ENCODE measurements around the gene PARD6G. TPM values are rescaled to one million over a fixed set of nuclear protein-coding genes. Genes with fewer than 3 reads are reported as not detected.

Gene PARD6G
- total and polyA plus RNA-seq, 2 of the 13 experiments (the other 11 are each of a cell fraction or from before 2014, with no cell fraction given) = 3.6 to 7.4 TPM

GRCh38 chr18:80171054-80171872 is 76.1 kb downstream of the PARD6G start:
- no peak overlapping the region for H3K4me3 ChIP-seq (replicated peaks in 1 of 3; ENCODE audit: insufficient read depth in 1 of 3, low read depth in 2 of 3, low read length in 3 of 3)
- TF ChIP-seq AGO1 (IDR thresholded peaks at IDR 0.05; ENCODE audit: low read depth, low read length, poor library complexity, severe bottlenecking) (no peak), ZNF317 (CRISPR knock-in tag; IDR thresholded peaks at IDR 0.05) (no peak), SOX5 (CRISPR knock-in tag; IDR thresholded peaks at IDR 0.05; ENCODE audit: borderline replicate concordance) (no peak), ZNF720 (CRISPR knock-in tag; IDR thresholded peaks at IDR 0.05) (no peak), HOXD1 (CRISPR knock-in tag; IDR thresholded peaks at IDR 0.05) (no peak), ZBTB33 (CRISPR knock-in tag; IDR thresholded peaks at IDR 0.05) (peak; percentile 85), TEAD2 (CRISPR knock-in tag; IDR thresholded peaks at IDR 0.05) (no peak), CEBPZ (IDR thresholded peaks at IDR 0.05; ENCODE audit: low read length) (no peak), AHDC1 (CRISPR knock-in tag; IDR thresholded peaks at IDR 0.05; ENCODE audit: borderline replicate concordance) (no peak), HOXA3 (CRISPR knock-in tag; IDR thresholded peaks at IDR 0.05) (0 out of 2 replicates have a peak, but pooled peaks have one; percentile 41), RAD21 (CRISPR knock-in tag; IDR thresholded peaks at IDR 0.05) (peak; percentile 57), ZNF510 (CRISPR knock-in tag; IDR thresholded peaks at IDR 0.05; ENCODE audit: low read depth) (no peak), SALL2 (CRISPR knock-in tag; IDR thresholded peaks at IDR 0.05) (0 out of 2 replicates have a peak, but pooled peaks have one; percentile 27)

More at GRCh38 chr18:80171054-80171872, 76.1 kb downstream of the PARD6G start:
- WGBS (ENCODE audit: low lambda C conversion rate) = 71% methylated on average over 20 of the region's 23 CpGs
- no TSS peak for BruUV-seq (replicated peaks)
- Histone ChIP-seq H3K4me1 (ENCODE audit: insufficient read depth, low read length) (no peaks in the 10 kb centered on the region), H3K79me2 (ENCODE audit: insufficient read depth, low read length) (no peaks in the 10 kb centered on the region), H3K9ac (ENCODE audit: insufficient read depth, low read depth, low read length) (no peak overlapping the region), H3K36me3 (replicated peaks in 1 of 2; ENCODE audit: control insufficient read depth in 1 of 2, insufficient read depth in 2 of 2, low read length in 2 of 2) (no peaks in the 10 kb centered on the region), H2AFZ (ENCODE audit: low read length) (no peak overlapping the region), H3K4me2 (ENCODE audit: low read depth, low read length) (no peak overlapping the region), H3K27ac (ENCODE audit: extremely low read length, insufficient read depth, low read length) (no peak overlapping the region), H4K20me1 (ENCODE audit: insufficient read depth, low read length) (no peaks in the 10 kb centered on the region), H3K27me3 (ENCODE audit: control insufficient read depth in 1 of 2, insufficient read depth in 2 of 2, low read length in 2 of 2) (no peaks in the 10 kb centered on the region), H3K9me3 (ENCODE audit: low read length) (no peaks in the 10 kb centered on the region)
- in situ Hi-C loops (cut with HindIII; ENCODE audit: extremely low pct_ligation_motif_present, low pct_unique_long_range_greater_than_20kb) = no loop called here
- ChIA-PET POLR2A (no interaction called here), CTCF (ENCODE audit: low intra/inter-chr PET ratio, low total read pairs) (interaction anchor here (0.6 to 2.1 kb wide), 4 partner anchors 14 to 86 kb away, joined by 3 to 26 read pairs (median 6); no protein-coding TSS in a partner anchor)
- intact Hi-C loops (cut with micrococcal nuclease; ENCODE audit: unreplicated experiment) = no loop called here
- ATAC-seq = peak; percentile 58
- no peak for DNase-seq (ENCODE audit: low spot score)
- peak; percentile 8 for FAIRE-seq

Data from HepG2 (cell line).